ENCODE results near the gene DNAH8. TPM values are rescaled to one million over a fixed set of nuclear protein-coding genes. Genes with fewer than 3 reads are reported as not detected.

The DNAH8 gene
- total RNA-seq, 1 donor from 2014 or later, result 0.24 TPM

DNA sequence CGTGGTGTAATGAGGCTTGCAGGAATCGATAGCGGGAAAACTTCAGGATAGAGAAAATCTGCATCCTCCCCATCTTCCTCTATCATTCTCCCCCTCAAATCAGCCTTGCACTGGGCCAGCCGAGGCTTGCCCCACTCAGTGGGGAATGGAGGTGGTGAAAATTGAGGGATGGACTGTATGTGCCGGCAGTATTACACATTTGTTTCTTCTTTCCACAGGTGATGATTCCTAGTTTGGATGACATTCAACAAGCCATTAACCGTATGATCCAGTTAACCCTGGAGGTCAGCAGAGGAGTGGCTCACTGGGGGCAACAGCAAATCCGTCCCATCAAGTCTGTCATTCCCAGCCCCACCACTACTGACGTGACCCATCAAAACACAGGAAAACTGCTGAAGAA is 100.1 kb downstream of the DNAH8 start:
- Mint-ChIP-seq H3K4me3 (ENCODE audit: unreplicated experiment) (no peak overlapping the region), H3K27ac (ENCODE audit: unreplicated experiment) (no peak overlapping the region), H3K27me3 (ENCODE audit: unreplicated experiment) (peaks cover 22% of the 10 kb centered on the region), H3K9me3 (ENCODE audit: unreplicated experiment) (no peaks in the 10 kb centered on the region), H3K4me1 (ENCODE audit: unreplicated experiment) (peaks cover 8% of the 10 kb centered on the region), H3K36me3 (ENCODE audit: unreplicated experiment) (no peaks in the 10 kb centered on the region)
- TF ChIP-seq CTCF (IDR thresholded peaks at IDR 0.05), result no peak
- DNase-seq (ENCODE audit: extremely low spot score, unreplicated experiment), result no peak

GRCh38 chr6:38818691-38819090 is 103.6 kb downstream of the DNAH8 start:
- H3K27ac Mint-ChIP-seq (ENCODE audit: unreplicated experiment), result no peak overlapping the region
- no peak for TF ChIP-seq CTCF (IDR thresholded peaks at IDR 0.05)
- no peaks in the 10 kb centered on the region for H3K9me3 Mint-ChIP-seq (ENCODE audit: unreplicated experiment)
- peaks cover 30% of the 10 kb centered on the region for H3K27me3 Mint-ChIP-seq (ENCODE audit: unreplicated experiment)
- H3K36me3 Mint-ChIP-seq (ENCODE audit: unreplicated experiment), result no peaks in the 10 kb centered on the region
- no peak overlapping the region for H3K4me3 Mint-ChIP-seq (ENCODE audit: unreplicated experiment)
- DNase-seq (ENCODE audit: extremely low spot score, unreplicated experiment), result no peak
- no peaks in the 10 kb centered on the region for H3K4me1 Mint-ChIP-seq (ENCODE audit: unreplicated experiment)

- no peak for TF ChIP-seq CTCF (IDR thresholded peaks at IDR 0.05)
- Mint-ChIP-seq H3K4me1 (ENCODE audit: unreplicated experiment) (no peaks in the 10 kb centered on the region), H3K27ac (ENCODE audit: unreplicated experiment) (no peak overlapping the region), H3K9me3 (ENCODE audit: unreplicated experiment) (peaks cover 6% of the 10 kb centered on the region), H3K27me3 (ENCODE audit: unreplicated experiment) (peaks cover 27% of the 10 kb centered on the region), H3K36me3 (ENCODE audit: unreplicated experiment) (no peaks in the 10 kb centered on the region), H3K4me3 (ENCODE audit: unreplicated experiment) (no peak overlapping the region)
- DNase-seq (ENCODE audit: extremely low spot score, unreplicated experiment), result no peak
Observed at GRCh38 chr6:38822963-38823362, 107.9 kb downstream of the DNAH8 start.

DNA sequence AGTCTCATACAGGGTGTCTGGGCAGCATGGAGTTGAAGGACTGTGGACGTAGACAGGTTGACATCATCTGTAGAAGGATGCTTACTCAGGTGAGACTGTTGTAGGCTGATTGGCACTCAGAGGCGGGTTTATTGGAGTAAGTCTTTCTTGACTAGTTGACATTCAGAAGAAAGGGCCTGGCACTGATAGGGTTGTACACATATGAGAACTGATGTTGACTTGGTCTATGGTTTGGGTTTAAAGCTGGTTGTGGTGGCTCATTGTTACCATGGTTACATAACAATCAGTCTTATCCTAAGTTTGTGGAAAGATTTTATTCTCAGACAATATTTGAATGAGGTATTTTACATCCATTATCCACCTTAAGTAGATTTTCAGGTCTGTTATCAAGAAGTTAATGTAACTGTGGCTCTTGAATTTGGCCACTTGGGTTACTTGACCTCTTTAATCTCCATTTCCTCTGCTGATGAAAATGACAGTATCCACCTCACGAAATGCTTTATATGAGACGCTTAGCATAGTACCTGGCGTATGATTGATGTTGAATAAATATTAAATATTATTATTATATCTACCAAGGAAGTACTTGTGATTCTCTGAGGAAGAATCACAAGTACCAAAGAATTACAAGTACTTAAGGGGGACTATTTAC is 109.3 kb downstream of the DNAH8 start:
- no peaks in the 10 kb centered on the region for H3K36me3 Mint-ChIP-seq (ENCODE audit: unreplicated experiment)
- no peak overlapping the region for H3K4me3 Mint-ChIP-seq (ENCODE audit: unreplicated experiment)
- no peak for TF ChIP-seq CTCF (IDR thresholded peaks at IDR 0.05)
- H3K27ac Mint-ChIP-seq (ENCODE audit: unreplicated experiment), result no peak overlapping the region
- H3K9me3 Mint-ChIP-seq (ENCODE audit: unreplicated experiment), result peaks cover 6% of the 10 kb centered on the region
- no peaks in the 10 kb centered on the region for H3K4me1 Mint-ChIP-seq (ENCODE audit: unreplicated experiment)
- peaks cover 27% of the 10 kb centered on the region for H3K27me3 Mint-ChIP-seq (ENCODE audit: unreplicated experiment)
- no peak for DNase-seq (ENCODE audit: extremely low spot score, unreplicated experiment)

GRCh38 chr6:38827024-38827423 is 111.9 kb downstream of the DNAH8 start:
- Mint-ChIP-seq H3K4me1 (ENCODE audit: unreplicated experiment) (no peaks in the 10 kb centered on the region), H3K4me3 (ENCODE audit: unreplicated experiment) (no peak overlapping the region), H3K36me3 (ENCODE audit: unreplicated experiment) (peaks cover 5% of the 10 kb centered on the region), H3K9me3 (ENCODE audit: unreplicated experiment) (peaks cover 11% of the 10 kb centered on the region), H3K27ac (ENCODE audit: unreplicated experiment) (no peak overlapping the region), H3K27me3 (ENCODE audit: unreplicated experiment) (peaks cover 12% of the 10 kb centered on the region)
- DNase-seq (ENCODE audit: extremely low spot score, unreplicated experiment), result no peak
- no peak for TF ChIP-seq CTCF (IDR thresholded peaks at IDR 0.05)
